ENCODE measurements around the gene PBRM1.

- TF ChIP-seq REST (IDR thresholded peaks at IDR 0.05) (no peak), CTCF (IDR thresholded peaks at IDR 0.05; ENCODE audit: low read depth, low read length, missing input control) (no peak), JUND (IDR thresholded peaks at IDR 0.05) (no peak), TAF1 (conservative IDR thresholded peaks at IDR 0.05) (no peak), ZBTB33 (IDR thresholded peaks at IDR 0.05) (no peak), GABPA (IDR thresholded peaks at IDR 0.05 in 1 of 2, conservative IDR thresholded peaks at IDR 0.05 in 1 of 2) (no peak), MAX (IDR thresholded peaks at IDR 0.05) (no peak), ATF3 (IDR thresholded peaks at IDR 0.05) (no peak), NR2F2 (IDR thresholded peaks at IDR 0.05) (no peak), RAD21 (IDR thresholded peaks at IDR 0.05) (no peak), SP1 (IDR thresholded peaks at IDR 0.05) (no peak), EGR1 (IDR thresholded peaks at IDR 0.05; ENCODE audit: low read depth in 2 of 2) (no peak), FOXA1 (IDR thresholded peaks at IDR 0.05) (no peak), RXRA (IDR thresholded peaks at IDR 0.05) (no peak)
Observed at GRCh38 chr3:52522651-52523251, 163.0 kb downstream of the PBRM1 start.

Measured in liver (tissue), 3 donors.